Loucy (cell line): ENCODE results near the gene NDE1.

Source experiments
- H2AFZ ChIP-seq: fragments of 200-600 bp; sonication (generic); 2 replicates; pipeline ENCODE4 v1.6.0; 2016; ENCODE audit warnings: antibody characterized with exemption, mild to moderate bottlenecking, low read length, moderate library complexity
- H3F3A ChIP-seq: fragments of 200-600 bp; 2 replicates; pipeline ENCODE4 v1.6.0; 2016; ENCODE audit warnings: antibody characterized with exemption, low read depth, mild to moderate bottlenecking
- H3K27me3 ChIP-seq: fragments of 200-600 bp; sonication (generic); 2 replicates; pipeline ENCODE4 v1.6.1; 2014; ENCODE audit warnings: low read length, mild to moderate bottlenecking; ENCODE audit not compliant: insufficient read depth, poor library complexity, severe bottlenecking
- H3K36me3 ChIP-seq: fragments of 200-600 bp; sonication (generic); 2 replicates; pipeline ENCODE4 v1.6.1; 2016; ENCODE audit warnings: low read length; ENCODE audit not compliant: insufficient read depth
- H3K4me1 ChIP-seq: fragments of 200-600 bp; sonication (generic); 2 replicates; pipeline ENCODE4 v1.5.1; 2014; ENCODE audit warnings: low read length, mild to moderate bottlenecking; ENCODE audit not compliant: insufficient read depth, poor library complexity, severe bottlenecking
- H3K4me2 ChIP-seq: fragments of 200-600 bp; sonication (generic); 2 replicates; pipeline ENCODE4 v1.6.0; 2014; ENCODE audit warnings: antibody characterized with exemption, low read length, low read depth, mild to moderate bottlenecking; ENCODE audit not compliant: poor library complexity, severe bottlenecking
- H3K4me3 ChIP-seq: fragments of 200-600 bp; sonication (generic); 2 replicates; pipeline ENCODE4 v1.5.1; 2014; ENCODE audit warnings: low read length, mild to moderate bottlenecking, mixed read lengths; ENCODE audit not compliant: poor library complexity, severe bottlenecking
- H3K79me2 ChIP-seq: fragments of 200-600 bp; sonication (generic); 2 replicates; pipeline ENCODE4 v1.6.1; 2014; ENCODE audit warnings: low read length; ENCODE audit not compliant: insufficient read depth
- H3K9ac ChIP-seq: fragments of 200-600 bp; sonication (generic); 2 replicates; pipeline ENCODE4 v1.6.0; 2014; ENCODE audit warnings: mild to moderate bottlenecking, low read depth, low read length, moderate library complexity; ENCODE audit not compliant: poor library complexity, severe bottlenecking
- H3K9me2 ChIP-seq: fragments of 200-600 bp; sonication (generic); replicated peaks from 2 replicates; pipeline ENCODE4 v1.6.1; 2016; ENCODE audit warnings: low read depth, low read length, mixed read lengths
- H3K9me3 ChIP-seq: fragments of 200-600 bp; sonication (generic); 2 replicates; pipeline ENCODE4 v1.6.1; 2014; ENCODE audit warnings: mild to moderate bottlenecking, antibody characterized with exemption, low read length, low read depth; ENCODE audit not compliant: insufficient read depth
- H4K20me1 ChIP-seq: fragments of 200-600 bp; sonication (generic); 2 replicates; pipeline ENCODE4 v1.6.0; 2014; ENCODE audit warnings: antibody characterized with exemption, low read length, mild to moderate bottlenecking; ENCODE audit not compliant: insufficient read depth, poor library complexity, severe bottlenecking
- EZH2phosphoT487 ChIP-seq: fragments of 200-600 bp; IDR thresholded peaks from 2 replicates; pipeline ENCODE4 v1.6.1; 2018; ENCODE audit warnings: antibody characterized with exemption, mild to moderate bottlenecking, moderate library complexity, borderline replicate concordance
- TF ChIP-seq, protein P1 (sequence below): fragments of 200-600 bp; sonication (generic); conservative IDR thresholded peaks from 2 replicates; pipeline ENCODE4 v1.5.1; 2014; ENCODE audit warnings: mild to moderate bottlenecking, antibody characterized with exemption, low read length

The NDE1 gene

DNA sequence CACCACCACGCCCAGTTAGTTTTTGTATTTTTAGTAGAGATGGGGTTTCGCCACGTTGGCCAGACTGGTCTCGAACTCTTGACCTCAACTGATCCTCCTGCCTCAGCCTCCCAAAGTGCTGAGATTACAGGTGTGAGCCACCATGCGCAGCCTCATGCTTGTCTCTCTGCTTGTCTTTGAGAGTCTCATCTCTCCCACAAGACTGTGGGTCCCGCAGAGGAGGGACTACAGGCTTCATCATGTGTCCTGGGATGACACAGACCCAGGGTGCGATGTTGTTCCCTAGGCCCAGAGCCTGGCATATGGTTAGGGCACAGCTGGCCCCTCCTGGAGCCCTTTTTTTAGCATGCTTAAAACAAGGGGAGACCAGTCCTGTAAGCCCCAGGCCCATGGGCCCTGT lies 101.9 kb downstream of the NDE1 start:
- no peaks in the 10 kb centered on the region for H3F3A ChIP-seq
- H4K20me1 ChIP-seq: no peaks in the 10 kb centered on the region
- H2AFZ ChIP-seq: no peak overlapping the region
- no peaks in the 10 kb centered on the region for H3K9me3 ChIP-seq
- H3K27me3 ChIP-seq: no peaks in the 10 kb centered on the region
- H3K9ac ChIP-seq: no peak overlapping the region
- H3K4me2 ChIP-seq: no peak overlapping the region
- H3K79me2 ChIP-seq: no peaks in the 10 kb centered on the region
- H3K4me1 ChIP-seq: no peaks in the 10 kb centered on the region
- no peak overlapping the region for H3K4me3 ChIP-seq
- H3K9me2 ChIP-seq: no peaks in the 10 kb centered on the region
- TF ChIP-seq EZH2phosphoT487: no peak
- TF ChIP-seq, protein P1, sequence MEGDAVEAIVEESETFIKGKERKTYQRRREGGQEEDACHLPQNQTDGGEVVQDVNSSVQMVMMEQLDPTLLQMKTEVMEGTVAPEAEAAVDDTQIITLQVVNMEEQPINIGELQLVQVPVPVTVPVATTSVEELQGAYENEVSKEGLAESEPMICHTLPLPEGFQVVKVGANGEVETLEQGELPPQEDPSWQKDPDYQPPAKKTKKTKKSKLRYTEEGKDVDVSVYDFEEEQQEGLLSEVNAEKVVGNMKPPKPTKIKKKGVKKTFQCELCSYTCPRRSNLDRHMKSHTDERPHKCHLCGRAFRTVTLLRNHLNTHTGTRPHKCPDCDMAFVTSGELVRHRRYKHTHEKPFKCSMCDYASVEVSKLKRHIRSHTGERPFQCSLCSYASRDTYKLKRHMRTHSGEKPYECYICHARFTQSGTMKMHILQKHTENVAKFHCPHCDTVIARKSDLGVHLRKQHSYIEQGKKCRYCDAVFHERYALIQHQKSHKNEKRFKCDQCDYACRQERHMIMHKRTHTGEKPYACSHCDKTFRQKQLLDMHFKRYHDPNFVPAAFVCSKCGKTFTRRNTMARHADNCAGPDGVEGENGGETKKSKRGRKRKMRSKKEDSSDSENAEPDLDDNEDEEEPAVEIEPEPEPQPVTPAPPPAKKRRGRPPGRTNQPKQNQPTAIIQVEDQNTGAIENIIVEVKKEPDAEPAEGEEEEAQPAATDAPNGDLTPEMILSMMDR: no peak
- no peaks in the 10 kb centered on the region for H3K36me3 ChIP-seq

GRCh38 chr16:15752717-15753488 lies 102.9 kb downstream of the NDE1 start:
- Histone ChIP-seq H3K4me3 (no peak overlapping the region), H3K4me1 (no peaks in the 10 kb centered on the region), H3K9me2 (no peaks in the 10 kb centered on the region), H3F3A (no peaks in the 10 kb centered on the region), H4K20me1 (no peaks in the 10 kb centered on the region), H3K9ac (no peak overlapping the region), H3K27me3 (no peaks in the 10 kb centered on the region), H3K79me2 (no peaks in the 10 kb centered on the region), H2AFZ (no peak overlapping the region), H3K9me3 (no peaks in the 10 kb centered on the region), H3K4me2 (no peak overlapping the region), H3K36me3 (no peaks in the 10 kb centered on the region)
- TF ChIP-seq, protein P1: no peak
- no peak for TF ChIP-seq EZH2phosphoT487

GRCh38 chr16:15754821-15755534 lies 104.9 kb downstream of the NDE1 start:
- no peak for TF ChIP-seq EZH2phosphoT487
- TF ChIP-seq, protein P1: no peak
- H3K27me3 ChIP-seq: no peaks in the 10 kb centered on the region
- H3K36me3 ChIP-seq: no peaks in the 10 kb centered on the region
- H2AFZ ChIP-seq: no peak overlapping the region
- H4K20me1 ChIP-seq: no peaks in the 10 kb centered on the region
- no peak overlapping the region for H3K4me3 ChIP-seq
- H3K4me2 ChIP-seq: no peak overlapping the region
- no peaks in the 10 kb centered on the region for H3K9me3 ChIP-seq
- no peaks in the 10 kb centered on the region for H3K4me1 ChIP-seq
- H3K9me2 ChIP-seq: no peaks in the 10 kb centered on the region
- H3K79me2 ChIP-seq: no peaks in the 10 kb centered on the region
- no peak overlapping the region for H3K9ac ChIP-seq
- H3F3A ChIP-seq: no peaks in the 10 kb centered on the region
